Hepatic stellate cell (primary cell): ENCODE data around the gene MFSD1.
"Not testable (repeated sequence)": the region's sequence is repeated elsewhere in the genome, so short reads cannot be mapped to it uniquely, and the experiment has no call there.

Source experiments
- DNase-seq: peaks from one replicate; pipeline ENCODE4 v3.0.0; 2011; ENCODE audit warnings: low spot score

The MFSD1 gene

GRCh38 chr3:158776531-158776930, 25.3 kb upstream of the MFSD1 start:
- DNase-seq: no peak

DNA sequence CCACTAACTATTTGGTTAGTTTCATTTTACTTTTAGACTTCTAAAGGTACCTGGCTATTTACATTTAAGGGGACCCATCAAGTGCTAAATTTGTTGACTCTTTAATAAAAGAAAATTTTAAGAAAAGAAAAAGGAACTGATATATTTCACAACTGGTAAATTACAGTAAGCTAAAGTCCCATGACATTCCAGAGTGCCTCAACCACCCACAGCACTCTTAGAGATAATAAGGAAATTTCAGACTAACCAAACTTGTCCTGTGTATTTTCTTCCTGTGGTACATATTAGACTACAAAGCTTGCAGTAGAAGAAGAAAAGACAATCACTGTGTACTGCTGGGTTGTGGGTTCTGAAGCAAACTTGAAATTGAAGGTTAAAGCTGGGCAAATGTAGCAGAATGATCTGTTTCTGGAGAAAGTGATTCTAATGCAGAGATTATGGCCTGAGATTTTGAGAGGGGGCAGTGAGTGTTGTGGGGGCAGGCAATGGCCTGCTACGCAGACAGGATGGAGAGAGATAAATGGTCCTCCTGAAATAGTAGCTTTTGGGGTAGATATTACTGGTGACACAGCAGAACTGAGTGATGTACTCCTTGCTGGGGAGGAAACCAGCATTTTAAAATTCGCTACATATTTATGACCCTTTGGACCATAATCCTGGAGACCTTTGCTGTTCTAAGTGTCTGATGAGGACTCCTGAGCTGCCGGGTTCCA, 24.5 kb upstream of the MFSD1 start:
- no peak for DNase-seq

DNA sequence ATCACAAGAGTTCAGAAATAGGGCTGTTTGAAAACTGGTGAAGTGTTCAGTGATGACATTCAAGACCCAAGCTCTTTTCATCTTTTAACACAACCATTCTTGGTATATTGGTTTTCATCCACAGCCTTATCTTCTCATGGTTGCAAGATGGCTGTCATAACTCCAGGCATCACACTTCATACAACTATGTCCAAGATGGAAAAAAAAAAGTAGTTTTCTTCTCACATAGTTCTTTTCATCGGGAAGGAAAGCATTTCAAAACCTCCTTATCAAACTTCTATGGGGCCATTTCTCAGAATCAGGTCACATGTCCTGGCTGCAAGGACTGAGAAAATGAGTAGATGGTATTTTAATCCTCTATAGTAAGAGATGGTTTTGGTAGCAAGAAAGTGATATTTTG, 21.1 kb upstream of the MFSD1 start:
- DNase-seq: no peak

- no peak for DNase-seq
These were observed 20.7 kb upstream of the MFSD1 start for GRCh38 chr3:158781191-158781590.

- DNase-seq: no peak
These were observed 20.0 kb upstream of the MFSD1 start for GRCh38 chr3:158781849-158782248.

GRCh38 chr3:158782283-158782989, 19.4 kb upstream of the MFSD1 start:
- no peak for DNase-seq

DNA sequence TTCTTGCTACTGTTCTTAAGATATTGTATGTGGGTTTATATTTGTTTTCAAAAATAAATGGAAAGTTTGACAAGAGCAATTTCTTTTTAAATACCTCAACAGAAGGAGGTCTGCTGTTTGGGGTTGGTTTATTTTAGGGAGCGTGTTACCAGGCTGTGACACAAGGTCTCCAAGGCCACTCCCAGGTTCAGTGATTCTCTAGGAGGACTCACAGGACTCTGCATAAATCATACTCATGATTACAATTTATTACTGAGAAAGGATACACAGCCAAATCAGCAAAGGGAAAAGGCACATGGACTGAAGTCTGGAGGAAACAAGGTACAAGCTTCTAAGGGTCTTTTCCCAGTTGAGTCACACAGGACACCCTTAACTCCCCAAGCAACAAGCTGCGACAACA, 18.8 kb upstream of the MFSD1 start:
- DNase-seq: no peak

DNA sequence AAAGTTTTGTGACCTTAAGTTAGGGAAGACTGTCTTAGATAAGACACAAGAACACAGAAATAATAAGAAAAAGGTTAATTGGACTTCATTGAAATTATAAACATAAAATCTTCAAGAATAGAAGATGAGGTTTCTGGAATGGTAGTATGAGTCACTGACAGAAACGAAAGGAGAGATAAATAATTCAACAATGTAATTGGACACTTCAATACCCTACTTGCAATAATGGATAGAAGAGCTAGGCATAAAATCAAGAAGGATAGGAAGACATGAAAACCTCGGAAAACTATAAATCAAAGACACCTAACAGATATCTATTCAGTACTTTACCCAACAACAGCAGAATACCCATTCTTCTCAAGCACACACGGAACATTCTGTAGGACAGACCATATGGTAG, 15.9 kb upstream of the MFSD1 start:
- no peak for DNase-seq

GRCh38 chr3:158788446-158788845, 13.4 kb upstream of the MFSD1 start:
- no peak for DNase-seq

- no peak for DNase-seq
These were observed 12.3 kb upstream of the MFSD1 start for GRCh38 chr3:158789592-158789991.

- peak; percentile 35 for DNase-seq
These were observed 10.8 kb upstream of the MFSD1 start for GRCh38 chr3:158790901-158791589.

GRCh38 chr3:158791590-158791920, 10.3 kb upstream of the MFSD1 start:
- DNase-seq: not testable (repeated sequence)

DNA sequence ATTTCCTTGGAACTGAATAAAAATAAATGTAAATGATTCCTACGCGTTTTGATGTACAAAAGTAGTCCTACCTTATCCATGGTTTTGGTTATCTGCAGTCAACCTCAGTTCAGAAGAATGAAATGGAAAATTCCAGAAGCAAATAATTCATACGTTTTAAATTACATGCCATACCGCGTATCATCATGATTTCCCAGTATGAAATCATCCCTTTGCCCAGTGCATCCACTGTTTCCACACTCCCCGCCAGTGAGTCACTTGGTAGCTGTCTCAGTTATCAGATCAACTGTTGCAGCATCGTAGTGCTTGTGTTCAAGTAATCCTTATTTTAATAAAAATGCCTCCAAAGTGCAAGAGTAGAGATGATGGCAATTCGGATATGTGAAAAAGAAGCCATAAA, 9.1 kb upstream of the MFSD1 start:
- peak; percentile 60 for DNase-seq

DNA sequence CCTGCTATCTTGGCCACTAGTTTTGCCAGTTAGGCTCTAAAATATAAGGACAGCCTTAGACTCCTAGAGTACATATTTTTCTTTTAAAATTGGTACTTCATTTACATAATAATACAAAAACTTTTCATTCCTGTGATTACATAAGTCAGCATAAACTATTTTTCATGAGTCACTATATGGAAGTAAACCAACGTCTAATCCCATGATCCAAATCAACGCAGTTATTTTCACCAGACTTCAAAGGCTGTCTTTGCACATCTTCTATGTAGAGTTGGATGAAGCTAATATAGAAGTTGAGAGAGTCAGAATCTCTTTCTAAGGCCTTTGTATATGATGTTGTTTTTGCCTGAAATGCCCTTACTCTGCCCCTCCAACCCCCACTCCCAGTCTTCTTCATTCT, 7.6 kb upstream of the MFSD1 start:
- DNase-seq: no peak

DNA sequence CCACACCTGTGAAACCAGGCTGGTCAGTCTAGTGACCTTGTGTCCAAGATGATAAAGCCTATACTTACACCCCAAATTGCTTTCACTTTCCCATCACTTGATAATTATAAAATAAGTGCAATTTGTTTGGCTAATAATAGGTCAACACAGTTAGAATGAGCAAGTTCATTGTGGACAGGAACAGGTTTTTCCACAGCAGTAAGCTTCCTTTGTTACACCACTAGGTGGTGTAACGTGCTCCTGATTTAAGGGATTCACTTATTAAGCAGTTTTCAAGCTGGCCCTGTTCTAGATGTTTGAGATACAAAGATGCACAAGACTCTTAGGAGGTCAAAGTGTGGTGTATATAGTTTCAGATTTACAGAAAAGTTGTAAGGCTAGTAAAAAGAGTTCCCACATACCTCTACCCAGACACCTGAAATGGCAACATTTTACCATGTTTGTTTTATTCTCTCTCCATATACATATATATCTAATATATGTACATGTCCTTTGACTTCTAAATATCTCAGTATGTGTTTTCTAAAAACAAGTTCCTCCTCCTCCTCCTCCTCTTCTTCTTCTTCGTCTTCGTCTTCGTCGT, 6.8 kb upstream of the MFSD1 start:
- DNase-seq: peak; percentile 16

GRCh38 chr3:158801201-158801600, 653 bp upstream of the MFSD1 start:
- DNase-seq: no peak

- DNase-seq: no peak
These were observed 785 bp downstream of the MFSD1 start for GRCh38 chr3:158802409-158803268.

DNA sequence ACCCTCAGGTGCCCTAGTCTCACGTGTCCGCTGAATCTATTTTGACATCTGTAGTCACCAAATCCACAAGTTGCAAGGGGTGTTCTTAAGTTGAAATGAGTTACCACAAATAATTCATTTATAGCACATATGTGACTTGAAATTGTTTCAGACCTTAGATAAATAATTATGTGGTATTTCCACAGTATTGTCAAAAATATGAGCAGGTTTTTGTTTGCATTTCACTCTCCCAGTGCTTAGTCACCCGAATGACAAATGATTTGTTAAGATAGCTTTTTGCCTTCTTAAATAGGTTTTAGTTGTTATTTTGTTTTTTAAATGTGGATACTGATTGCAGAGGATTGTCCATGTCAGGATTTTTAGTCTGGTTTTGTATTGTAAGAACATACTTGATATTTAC, 2.6 kb downstream of the MFSD1 start:
- no peak for DNase-seq

- DNase-seq: no peak
These were observed 6.8 kb downstream of the MFSD1 start for GRCh38 chr3:158808697-158809096.

- no peak for DNase-seq
These were observed 7.8 kb downstream of the MFSD1 start for GRCh38 chr3:158809642-158810041.

DNA sequence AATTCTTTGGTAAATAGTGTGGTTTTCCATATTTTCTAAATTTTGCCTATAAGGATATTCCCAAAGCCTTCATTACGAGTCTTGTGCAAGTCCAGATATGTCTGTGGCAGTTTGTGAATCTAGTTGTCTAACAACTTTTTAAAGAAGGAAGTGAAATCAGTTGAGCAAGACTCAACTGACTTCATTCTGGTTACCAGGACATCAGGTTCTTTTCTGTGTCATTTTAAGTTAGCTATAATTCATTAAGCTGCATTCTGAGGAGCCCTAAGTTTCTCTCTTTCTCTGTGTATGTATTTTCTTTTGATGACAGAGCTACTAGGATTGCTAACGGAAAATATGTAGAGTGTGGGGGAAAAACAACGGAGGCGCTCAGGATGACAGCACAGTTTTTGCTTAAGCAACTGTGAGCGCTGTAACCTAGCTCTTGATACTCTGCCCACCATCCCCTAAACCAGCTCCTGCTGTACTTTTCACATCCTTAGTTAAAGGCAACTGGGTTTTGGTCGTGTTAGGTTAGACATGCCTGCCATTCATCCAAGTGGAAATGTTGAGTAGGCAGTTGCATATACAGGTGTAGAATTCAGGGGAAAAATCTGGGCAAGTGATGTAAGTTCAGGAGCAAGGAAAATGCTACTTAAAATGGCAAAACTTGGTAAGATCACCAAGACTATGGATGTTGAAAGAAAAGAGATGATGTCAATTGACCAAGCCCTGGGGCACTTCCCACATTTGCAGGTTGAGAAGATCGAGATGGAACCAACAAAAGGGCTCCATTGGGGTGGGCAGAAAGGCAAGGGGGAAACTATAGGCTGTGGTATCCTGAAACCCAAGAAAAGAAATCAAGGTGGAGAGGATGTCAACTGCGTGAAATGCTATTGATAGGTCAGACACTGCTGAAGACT, 9.2 kb downstream of the MFSD1 start:
- DNase-seq: no peak
